ENCODE results near the gene DNAJC5G. TPM values are rescaled to one million over a fixed set of nuclear protein-coding genes. Genes with fewer than 3 reads are reported as not detected.
A peak's percentile ranks its signal among the peaks of the same experiment; 100 is the strongest.
"Not testable (repeated sequence)": the region's sequence is repeated elsewhere in the genome, so short reads cannot be mapped to it uniquely, and the experiment has no call there.

DNAJC5G gene
- total RNA-seq, 8 experiments from 2014 or later: not detected

DNA sequence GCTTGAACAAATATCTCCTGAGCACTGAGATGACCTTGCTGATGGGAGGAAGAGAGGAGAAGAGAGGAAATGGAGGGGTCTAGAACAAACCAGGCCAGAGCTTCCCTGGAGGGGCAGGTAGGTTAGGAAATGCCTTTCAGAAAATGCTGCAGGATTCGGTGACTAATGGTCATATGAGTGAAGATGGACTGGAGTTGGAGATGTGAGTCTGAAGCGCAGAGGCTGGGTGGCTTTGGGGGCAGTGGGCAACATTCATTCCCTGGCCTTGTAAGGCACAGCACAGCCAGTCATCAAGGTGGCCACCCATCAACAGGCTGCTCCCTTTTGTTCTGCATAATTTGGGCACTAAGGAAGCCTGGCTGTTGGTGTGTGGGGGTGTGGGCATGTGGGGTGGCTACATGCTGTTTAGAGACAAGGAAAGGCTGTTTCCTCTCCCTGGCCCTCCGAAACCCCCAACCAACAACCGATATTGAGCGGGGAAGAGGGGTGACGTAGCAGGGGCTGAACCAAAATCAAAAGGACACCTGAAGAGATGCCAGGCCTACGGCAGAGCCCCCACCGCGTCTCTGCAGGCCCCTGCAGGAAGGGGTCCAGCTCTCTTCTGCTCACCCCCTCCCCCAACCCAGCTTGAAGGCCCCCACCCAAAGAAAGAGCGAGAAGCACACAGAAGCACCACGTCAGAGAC is 13.8 kb upstream of the DNAJC5G start:
- in situ Hi-C loops (cut with MboI; ENCODE audit: low pct_unique_long_range_greater_than_20kb in 2 of 9, low sequenced_read_pairs in 9 of 9, unreplicated experiment in 9 of 9): no loop called here
- H3K27ac ChIP-seq: no peak overlapping the region
- ATAC-seq (replicated peaks in 6 of 8): no peak
- peaks cover 6 to 10% of the 10 kb centered on the region in 2 donors for H3K4me1 ChIP-seq (replicated peaks in 1 of 2)
- WGBS, 10 experiments: 0 to 73% (median 44%) methylated on average over 1 to 4 of the region's 11 CpGs; no CpG with 5 or more reads in 7 of the 10 experiments
- peak overlapping the region in 2 of 5 donors; percentile 29 to 35 for H3K4me3 ChIP-seq

DNA sequence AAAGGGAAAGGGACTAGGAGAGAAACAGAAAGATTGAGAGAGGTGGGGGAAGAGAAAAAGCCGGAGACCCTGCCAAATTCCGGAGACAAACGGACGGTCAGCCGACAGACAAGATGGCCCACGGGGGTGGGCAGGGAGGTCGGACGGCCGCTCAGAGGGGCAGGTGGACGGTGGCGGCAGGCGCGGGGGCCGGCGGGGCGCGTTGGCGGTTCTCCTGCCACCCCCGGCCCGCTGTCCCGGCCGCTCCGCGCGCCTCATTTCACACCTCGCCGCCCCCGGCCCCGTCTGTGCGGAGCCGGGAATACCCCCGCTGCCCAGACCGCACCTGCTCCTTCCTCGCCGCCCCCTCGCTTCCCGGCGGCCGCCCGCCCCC is 13.3 kb upstream of the DNAJC5G start:
- H3K4me1 ChIP-seq (replicated peaks in 1 of 2): peaks cover 6 to 10% of the 10 kb centered on the region in 2 donors
- H3K27ac ChIP-seq: no peak overlapping the region
- no CpG with 5 or more reads among the region's 40 CpGs for WGBS, 10 experiments
- in situ Hi-C loops (cut with MboI; ENCODE audit: low pct_unique_long_range_greater_than_20kb in 2 of 9, low sequenced_read_pairs in 9 of 9, unreplicated experiment in 9 of 9): no loop called here
- H3K4me3 ChIP-seq: peak overlapping the region; percentile 13 to 35 (median 27)
- ATAC-seq (replicated peaks in 6 of 8): peak in 1 of 8 experiments; percentile 1

DNA sequence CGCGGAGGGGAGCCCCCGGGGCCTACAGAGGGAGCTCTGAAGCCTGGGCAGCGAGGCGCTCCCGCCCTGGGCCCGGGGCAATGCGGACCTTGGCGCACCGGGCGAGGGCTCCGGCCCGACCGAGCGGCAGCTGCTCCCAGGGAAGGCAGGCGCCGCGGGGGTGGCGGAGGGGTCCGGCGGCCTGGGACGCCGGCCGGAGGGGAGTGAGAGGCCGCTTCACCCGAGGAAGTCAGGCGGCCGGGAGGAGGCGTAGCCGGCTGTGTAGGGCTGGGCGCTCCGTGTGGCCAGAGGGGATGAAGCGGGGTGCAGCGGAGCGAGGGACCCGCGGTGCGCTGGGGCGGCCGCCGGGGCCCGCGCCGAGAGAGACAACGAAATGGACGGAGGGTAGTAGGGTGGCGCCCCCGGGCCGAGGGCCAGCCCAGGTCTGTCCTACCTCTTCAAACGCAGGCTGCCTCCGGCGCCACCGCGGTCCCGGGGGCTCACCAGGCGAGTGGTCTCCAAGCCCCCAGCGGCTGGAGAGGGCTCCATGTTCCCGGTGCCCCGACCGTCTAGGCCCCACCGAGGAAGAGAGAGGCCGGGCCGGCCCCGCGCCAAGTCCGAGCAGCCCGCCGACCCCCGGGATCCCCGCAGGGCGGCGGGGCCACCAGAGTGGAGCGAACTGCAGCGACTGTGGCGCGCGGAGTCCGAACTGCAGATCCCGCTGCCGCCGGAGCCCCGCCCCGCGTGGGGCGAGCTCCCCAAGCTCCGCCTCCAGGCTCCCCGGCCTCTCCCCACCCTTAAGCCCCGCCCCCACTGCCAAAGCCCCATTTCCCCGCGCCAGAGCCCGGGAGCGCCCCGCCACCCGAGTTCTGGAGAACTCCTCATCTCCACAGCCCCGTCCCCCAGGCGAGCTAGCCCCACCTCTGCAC is 12.6 kb upstream of the DNAJC5G start, which contains the start of gene SLC30A3:
Gene SLC30A3, minus strand, starts transcription at position 669 of the 908 bp plus-strand sequence. Its CDS starts 141 bp downstream, at position 528.
- H3K4me3 ChIP-seq: peak within 1 kb of the TSS; percentile 13 to 35 (median 27)
- in situ Hi-C loops (cut with MboI; ENCODE audit: low pct_unique_long_range_greater_than_20kb in 2 of 9, low sequenced_read_pairs in 9 of 9, unreplicated experiment in 9 of 9): no loop called here
- ATAC-seq (replicated peaks in 6 of 8): peak; percentile 30 to 72 (median 46)
- H3K27ac ChIP-seq: no peak within 1 kb of the TSS
- H3K4me1 ChIP-seq (replicated peaks in 1 of 2): peaks cover 6 to 10% of the 10 kb centered on the region in 2 donors
- no CpG with 5 or more reads among the region's 96 CpGs for WGBS, 10 experiments

DNA sequence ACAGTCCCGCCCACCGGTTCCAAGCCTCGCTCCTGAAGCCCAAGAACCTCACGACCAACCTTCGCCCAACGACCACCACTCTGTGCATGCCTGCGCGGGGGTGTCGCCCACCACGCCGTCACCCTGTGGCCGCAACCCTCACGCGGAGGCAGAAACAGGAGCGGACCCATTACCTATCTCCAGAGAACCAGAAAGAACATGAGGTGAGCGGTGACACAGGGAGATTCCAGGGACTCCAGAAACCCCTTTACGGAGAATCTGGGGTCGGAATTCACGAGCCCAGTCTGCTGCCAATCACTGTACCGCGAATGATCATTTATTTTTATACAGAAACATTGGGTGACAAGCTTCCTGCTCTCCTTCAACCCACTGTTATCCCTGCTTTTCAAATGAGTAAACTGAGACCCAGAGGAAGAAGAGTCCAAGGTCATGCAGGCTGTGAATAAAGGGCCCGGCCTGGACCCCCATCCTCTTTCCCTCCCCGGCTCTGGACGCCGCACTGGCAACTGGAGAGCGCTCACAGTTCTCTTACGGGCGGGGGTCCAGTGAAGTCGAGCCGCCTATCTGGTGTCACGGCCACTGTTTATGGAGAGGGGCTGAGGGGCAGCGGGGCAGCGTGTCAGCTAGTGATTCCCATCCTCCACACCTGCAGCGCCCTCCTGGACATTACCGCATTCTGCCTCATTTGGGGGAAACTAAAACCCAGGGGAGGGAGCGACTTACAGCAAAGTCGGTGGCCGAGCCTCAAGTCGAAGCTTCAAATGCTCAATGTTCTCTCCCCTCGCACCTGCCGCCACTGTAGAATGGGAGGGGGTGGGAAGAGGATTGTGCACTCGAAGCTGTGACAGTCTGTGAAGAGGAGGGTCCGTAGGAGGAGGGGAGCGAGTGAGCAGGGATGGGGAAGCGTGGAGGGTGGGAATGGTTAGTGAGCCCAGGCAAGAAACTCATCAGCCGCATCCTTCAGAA is 11.7 kb upstream of the DNAJC5G start:
- ATAC-seq (replicated peaks in 6 of 8): peak in 1 of 8 experiments; percentile 8
- peaks cover 6 to 10% of the 10 kb centered on the region in 2 donors for H3K4me1 ChIP-seq (replicated peaks in 1 of 2)
- in situ Hi-C loops (cut with MboI; ENCODE audit: low pct_unique_long_range_greater_than_20kb in 2 of 9, low sequenced_read_pairs in 9 of 9, unreplicated experiment in 9 of 9): no loop called here
- WGBS, 10 experiments: 0 to 20% (median 4%) methylated on average over 1 to 14 of the region's 46 CpGs; no CpG with 5 or more reads in 2 of the 10 experiments
- H3K27ac ChIP-seq: no peak overlapping the region
- peak overlapping the region; percentile 13 to 35 (median 27) for H3K4me3 ChIP-seq

DNA sequence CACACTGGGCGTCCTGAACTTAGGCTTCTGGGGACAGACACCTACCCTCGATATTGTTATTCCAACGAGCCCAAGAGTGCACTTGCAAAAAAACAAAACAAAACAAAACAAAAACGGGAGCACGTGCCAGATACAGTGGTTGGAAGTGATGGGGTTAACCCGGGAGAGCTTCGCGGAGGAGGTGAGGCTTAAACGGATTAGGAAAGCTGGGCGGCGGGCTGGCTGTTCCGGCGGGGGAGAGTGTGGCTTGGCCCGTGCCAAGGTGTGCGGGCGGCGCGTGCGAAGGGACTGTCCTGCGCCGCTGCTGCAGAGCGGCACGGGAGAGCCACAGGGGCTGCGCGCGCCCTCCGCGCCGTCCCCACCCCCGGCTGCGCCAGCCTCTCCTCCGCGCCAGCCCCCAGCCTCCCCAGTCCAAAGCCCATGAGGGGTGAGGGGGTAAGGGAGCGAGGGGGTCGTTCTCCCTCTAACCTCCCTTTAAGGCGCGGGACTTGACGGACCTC is 10.9 kb upstream of the DNAJC5G start:
- H3K4me1 ChIP-seq (replicated peaks in 1 of 2): peaks cover 6 to 10% of the 10 kb centered on the region in 2 donors
- 2 to 6% (median 4%) methylated on average over 3 to 16 of the region's 38 CpGs; no CpG with 5 or more reads in 7 of the 10 experiments for WGBS, 10 experiments
- ATAC-seq (replicated peaks in 6 of 8): peak in 7 of 8 experiments; percentile 6 to 46 (median 38)
- in situ Hi-C loops (cut with MboI; ENCODE audit: low pct_unique_long_range_greater_than_20kb in 2 of 9, low sequenced_read_pairs in 9 of 9, unreplicated experiment in 9 of 9): no loop called here
- no peak overlapping the region for H3K27ac ChIP-seq
- H3K4me3 ChIP-seq: peak overlapping the region; percentile 22 to 35 (median 29)

DNA sequence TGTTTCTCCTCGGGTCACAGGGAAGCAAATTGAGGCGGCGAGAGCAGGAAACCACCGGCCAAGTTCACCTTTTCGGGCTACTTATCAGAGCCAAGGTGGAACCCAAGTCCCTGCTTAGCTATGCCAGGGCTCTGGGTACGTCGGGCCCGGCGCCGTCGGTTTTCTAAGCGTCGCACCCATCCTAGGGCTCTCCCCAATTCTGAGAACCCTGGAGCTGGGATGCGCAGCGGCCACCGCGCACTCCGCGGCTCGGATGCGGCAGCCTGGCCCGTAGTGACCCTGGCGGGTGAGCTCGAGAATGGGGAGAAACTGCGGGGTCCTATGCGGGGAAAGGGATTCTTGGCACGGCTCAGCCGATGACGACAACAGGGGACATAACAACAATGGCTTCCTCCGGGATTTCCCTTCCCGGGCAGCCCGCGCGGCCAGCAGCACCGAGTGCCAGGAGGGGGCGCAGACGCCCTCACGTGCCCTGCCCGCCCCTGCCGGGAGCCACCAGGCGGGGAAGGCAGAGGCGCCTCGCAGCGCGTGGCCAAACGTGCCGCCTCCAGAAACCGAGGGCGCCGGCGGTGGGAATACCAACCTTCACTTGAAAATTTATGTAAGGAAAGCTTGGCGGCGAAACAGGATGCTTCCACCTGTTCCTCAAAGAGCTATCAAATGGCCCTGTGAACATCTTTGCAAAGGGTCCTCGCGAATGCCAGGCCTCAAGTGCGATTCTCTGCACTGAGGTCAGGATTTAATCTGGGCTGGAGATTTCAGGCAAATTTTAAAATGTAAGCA is 10.3 kb upstream of the DNAJC5G start:
- peak; percentile 49 to 91 (median 85) for ATAC-seq (replicated peaks in 6 of 8)
- H3K4me1 ChIP-seq (replicated peaks in 1 of 2): peaks cover 6 to 10% of the 10 kb centered on the region in 2 donors
- WGBS, 10 experiments: 6 to 39% (median 12%) methylated on average over 2 to 34 of the region's 56 CpGs; no CpG with 5 or more reads in 5 of the 10 experiments
- H3K27ac ChIP-seq: no peak overlapping the region
- in situ Hi-C loops (cut with MboI; ENCODE audit: low pct_unique_long_range_greater_than_20kb in 2 of 9, low sequenced_read_pairs in 9 of 9, unreplicated experiment in 9 of 9): no loop called here
- peak overlapping the region; percentile 22 to 35 (median 29) for H3K4me3 ChIP-seq

DNA sequence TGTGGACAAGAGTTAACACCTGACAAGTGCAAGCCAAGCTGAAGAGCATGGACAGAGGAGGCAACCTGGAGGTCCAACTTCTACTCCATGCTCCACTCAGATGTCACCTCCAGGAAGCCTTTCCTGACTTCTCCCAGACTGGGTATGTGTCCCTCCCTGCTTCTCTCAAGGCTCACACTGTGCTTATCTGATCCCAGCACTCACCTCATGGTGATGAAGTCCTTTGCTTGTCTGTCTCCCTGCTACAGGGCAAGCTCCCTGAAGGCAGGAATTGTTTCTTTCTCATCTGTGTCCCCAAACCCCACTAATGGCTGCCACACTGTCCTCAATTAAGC is 9.7 kb upstream of the DNAJC5G start:
- H3K4me1 ChIP-seq (replicated peaks in 1 of 2): peaks cover 6 to 10% of the 10 kb centered on the region in 2 donors
- in situ Hi-C loops (cut with MboI; ENCODE audit: low pct_unique_long_range_greater_than_20kb in 2 of 9, low sequenced_read_pairs in 9 of 9, unreplicated experiment in 9 of 9): no loop called here
- no peak overlapping the region for H3K27ac ChIP-seq
- no peak overlapping the region for H3K4me3 ChIP-seq
- no peak for ATAC-seq (replicated peaks in 6 of 8)

DNA sequence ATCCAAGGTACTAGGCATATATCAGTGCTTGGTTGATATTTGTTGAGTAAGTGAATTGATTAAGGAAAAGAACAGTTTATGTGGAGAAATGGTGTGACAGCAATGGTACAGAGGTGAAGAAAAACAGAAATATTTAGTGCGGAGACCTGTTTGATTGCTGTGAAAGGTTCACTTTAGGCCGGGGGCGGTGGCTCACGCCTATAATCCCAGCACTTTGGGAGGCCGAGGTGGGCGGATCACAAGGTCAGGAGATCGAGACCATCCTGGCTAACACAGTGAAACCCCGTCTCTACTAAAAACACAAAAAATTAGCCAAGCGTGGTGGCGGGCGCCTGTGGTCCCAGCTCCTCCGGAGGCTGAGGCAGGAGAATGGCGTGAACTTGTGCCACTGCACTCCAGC is 6.9 kb upstream of the DNAJC5G start:
- H3K27ac ChIP-seq; in situ Hi-C loops (cut with MboI; ENCODE audit: low pct_unique_long_range_greater_than_20kb in 2 of 9, low sequenced_read_pairs in 9 of 9, unreplicated experiment in 9 of 9): not testable (repeated sequence)

DNA sequence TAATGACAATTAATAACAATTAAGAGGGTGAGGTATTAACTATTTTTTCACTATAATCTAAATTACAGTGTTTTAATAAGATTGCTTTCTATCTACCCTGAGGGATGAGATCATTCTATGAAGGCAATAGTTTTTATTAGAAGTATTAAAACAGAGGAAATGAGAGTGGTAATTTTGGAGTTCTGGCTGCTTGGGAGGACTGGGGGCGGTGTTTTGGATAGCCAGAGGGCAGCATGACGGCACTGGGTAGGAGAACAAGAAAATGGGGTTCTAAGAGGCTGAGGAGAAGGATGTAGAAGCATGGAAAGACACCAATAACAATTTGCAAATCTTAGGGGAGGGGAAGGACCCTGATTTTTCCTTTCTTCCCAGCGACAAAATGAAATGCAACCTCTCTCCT is 5.1 kb upstream of the DNAJC5G start:
- WGBS, 10 experiments: 31 to 82% (median 59%) methylated on average over 1 to 3 of the region's 3 CpGs
- Histone ChIP-seq H3K4me1 (replicated peaks in 1 of 2) (peaks cover 0 to 3% of the 10 kb centered on the region in 2 donors), H3K27ac (no peak overlapping the region), H3K4me3 (no peak overlapping the region)
- in situ Hi-C loops (cut with MboI; ENCODE audit: low pct_unique_long_range_greater_than_20kb in 2 of 9, low sequenced_read_pairs in 9 of 9, unreplicated experiment in 9 of 9): no loop called here
- no peak for ATAC-seq (replicated peaks in 6 of 8)

More for the DNA sequence above, 6.9 kb upstream of the DNAJC5G start:
- not testable (repeated sequence) for H3K4me3 ChIP-seq; ATAC-seq (replicated peaks in 6 of 8)
- 74 to 100% (median 83%) methylated on average over 1 to 11 of the region's 13 CpGs; no CpG with 5 or more reads in 4 of the 10 experiments for WGBS, 10 experiments
- peaks cover 0 to 10% of the 10 kb centered on the region in 2 donors for H3K4me1 ChIP-seq (replicated peaks in 1 of 2)

DNA sequence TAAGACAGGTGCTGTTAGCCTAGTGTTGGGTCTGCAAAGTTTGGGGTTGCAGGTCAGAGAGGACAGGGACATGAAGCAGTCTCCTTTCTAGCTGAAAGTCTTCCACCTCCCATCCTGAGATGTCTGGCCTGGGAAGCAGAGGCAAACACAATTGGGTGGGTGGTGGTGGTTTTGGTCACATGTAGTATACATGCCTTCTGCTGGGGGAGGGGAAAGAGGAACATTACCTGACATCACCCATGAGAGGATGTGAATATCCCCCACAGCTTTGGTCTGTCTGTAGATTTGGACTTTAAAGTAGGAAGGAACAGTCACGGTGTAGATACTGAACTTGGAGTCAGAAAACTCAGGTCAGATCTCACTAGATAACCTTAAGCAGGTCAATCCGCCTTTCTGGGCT is 4.6 kb upstream of the DNAJC5G start:
- ATAC-seq (replicated peaks in 6 of 8): no peak
- Histone ChIP-seq H3K4me1 (replicated peaks in 1 of 2) (no peaks in the 10 kb centered on the region), H3K27ac (no peak overlapping the region), H3K4me3 (no peak overlapping the region)
- WGBS, 10 experiments: 14 to 100% (median 83%) methylated on average over 1 to 2 of the region's 2 CpGs; no CpG with 5 or more reads in 3 of the 10 experiments
- in situ Hi-C loops (cut with MboI; ENCODE audit: low pct_unique_long_range_greater_than_20kb in 2 of 9, low sequenced_read_pairs in 9 of 9, unreplicated experiment in 9 of 9): no loop called here

DNA sequence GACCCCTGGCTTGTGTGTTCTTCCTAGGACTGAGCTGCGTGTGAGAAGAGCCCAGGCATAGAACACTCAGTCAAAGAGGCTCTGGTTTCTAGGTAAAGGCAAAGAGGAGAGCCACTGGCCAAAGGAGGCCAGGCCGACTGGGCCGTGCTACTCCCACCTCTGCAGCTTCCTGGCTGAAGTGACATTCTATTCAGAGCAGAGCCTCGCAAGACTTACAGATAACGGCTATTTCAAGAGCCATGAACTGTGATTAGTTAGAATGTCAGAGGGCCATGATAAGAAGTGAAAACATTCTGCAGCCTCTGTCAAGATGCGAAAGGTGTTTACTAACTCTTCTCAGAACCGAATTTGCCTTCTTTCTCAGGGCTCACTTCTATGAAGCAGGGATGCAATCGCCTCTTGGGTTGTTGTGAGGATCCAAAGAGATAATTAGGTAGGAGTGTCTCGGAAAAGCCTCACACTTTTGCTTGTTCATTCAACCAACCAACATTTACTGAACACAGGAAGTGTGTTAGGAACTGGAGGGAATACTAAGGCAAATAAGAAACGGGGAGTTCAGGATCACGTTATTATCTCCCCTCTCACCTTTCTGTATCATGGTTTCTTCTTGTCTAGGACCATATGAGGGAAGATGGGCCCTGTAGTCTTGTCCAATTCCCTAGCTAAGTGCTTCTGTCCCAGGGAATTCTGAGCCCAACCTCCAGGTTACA is 3.4 kb upstream of the DNAJC5G start:
- whole genome bisulfite sequencing, 10 experiments: 47 to 92% (median 71%) methylated on average over 2 to 10 of the region's 11 CpGs
- in situ Hi-C loops (cut with MboI; ENCODE audit: low pct_unique_long_range_greater_than_20kb in 2 of 9, low sequenced_read_pairs in 9 of 9, unreplicated experiment in 9 of 9): no loop called here
- no peak for ATAC-seq (replicated peaks in 6 of 8)
- no peaks in the 10 kb centered on the region for H3K4me1 ChIP-seq (replicated peaks in 1 of 2)
- no peak overlapping the region for H3K4me3 ChIP-seq
- no peak overlapping the region for H3K27ac ChIP-seq
